Activated T-cell treated with anti-CD3 and anti-CD28 coated beads, Interleukin-2, amount 50 U/mL, for 72 hours (primary cell): ENCODE results near the gene HTR2A. TPM values are rescaled to one million over a fixed set of nuclear protein-coding genes. Genes with fewer than 3 reads are reported as not detected.

ENCODE experiments used
- ATAC-seq, 2 donors: fragments of 150-1000 bp; cut with Tn5 transposase; replicated peaks in 1 of 2; 2 replicates each; pipeline ENCODE4 v1.10.0; 2021; ENCODE audit warnings: moderate library complexity in 2 of 2, mild to moderate bottlenecking in 1 of 2
- DNase-seq, 2 donors: peaks; one replicate each; pipeline ENCODE4 v3.0.0; 2021 to 2022; ENCODE audit warnings: mixed read lengths in 1 of 2
- H3K27ac Mint-ChIP-seq: one replicate; pipeline ENCODE4 v1.8.0; 2022; ENCODE audit warnings: mild to moderate bottlenecking, moderate library complexity, mixed read lengths
- H3K27me3 Mint-ChIP-seq: one replicate; pipeline ENCODE4 v1.8.0; 2022; ENCODE audit warnings: low read depth, mixed read lengths
- H3K36me3 Mint-ChIP-seq, 2 donors: one replicate each; pipeline ENCODE4 v1.8.0; 2022; ENCODE audit warnings: mixed read lengths in 2 of 2, mild to moderate bottlenecking in 1 of 2; ENCODE audit not compliant: insufficient read depth in 2 of 2
- H3K4me1 Mint-ChIP-seq: one replicate; pipeline ENCODE4 v1.8.0; 2022; ENCODE audit warnings: low read depth, mixed read lengths
- H3K4me3 Mint-ChIP-seq, 2 donors: one replicate each; pipeline ENCODE4 v1.8.0; 2022; ENCODE audit warnings: mild to moderate bottlenecking in 2 of 2, mixed read lengths in 2 of 2, moderate library complexity in 2 of 2
- H3K9me3 Mint-ChIP-seq, 2 donors: one replicate each; pipeline ENCODE4 v1.8.0; 2022; ENCODE audit warnings: mixed read lengths in 2 of 2
- total RNA-seq, 2 donors: library from RNA; stranded (reverse); gene quantifications; one replicate each; pipeline ENCODE4 v1.2.3, GENCODE V29; 2022

Gene HTR2A
- total RNA-seq, 2 donors from 2014 or later, result not detected

- Mint-ChIP-seq H3K4me1 (peaks cover 6% of the 10 kb centered on the region), H3K27me3 (peaks cover 49% of the 10 kb centered on the region), H3K27ac (no peak overlapping the region), H3K9me3 (no peaks in the 10 kb centered on the region), H3K36me3 (no peaks in the 10 kb centered on the region), H3K4me3 (no peak overlapping the region)
- ATAC-seq, result no peak
- DNase-seq, result no peak
Measured at GRCh38 chr13:46899801-46900200, 2.9 kb upstream of the HTR2A start.

- H3K4me3 Mint-ChIP-seq, result no peak overlapping the region
- H3K4me1 Mint-ChIP-seq, result peaks cover 14% of the 10 kb centered on the region
- no peaks in the 10 kb centered on the region for H3K9me3 Mint-ChIP-seq
- no peaks in the 10 kb centered on the region for H3K36me3 Mint-ChIP-seq
- DNase-seq (no peak), ATAC-seq (no peak)
- no peak overlapping the region for H3K27ac Mint-ChIP-seq
- H3K27me3 Mint-ChIP-seq, result peaks cover 66% of the 10 kb centered on the region
Measured at GRCh38 chr13:46895381-46895780, 1.5 kb downstream of the HTR2A start.

GRCh38 chr13:46894568-46894967 lies 2.3 kb downstream of the HTR2A start:
- no peaks in the 10 kb centered on the region for H3K36me3 Mint-ChIP-seq
- H3K27me3 Mint-ChIP-seq, result peaks cover 72% of the 10 kb centered on the region
- peak overlapping the region; percentile 46 to 75 for H3K4me3 Mint-ChIP-seq
- ATAC-seq, result peak in 1 of 2 donors; percentile 19
- no peak overlapping the region for H3K27ac Mint-ChIP-seq
- H3K9me3 Mint-ChIP-seq, result no peaks in the 10 kb centered on the region
- H3K4me1 Mint-ChIP-seq, result peaks cover 14% of the 10 kb centered on the region
- no peak for DNase-seq

- peaks cover 72% of the 10 kb centered on the region for H3K27me3 Mint-ChIP-seq
- no peak overlapping the region for H3K27ac Mint-ChIP-seq
- peaks cover 14% of the 10 kb centered on the region for H3K4me1 Mint-ChIP-seq
Measured at GRCh38 chr13:46893798-46894560, 2.9 kb downstream of the HTR2A start.

GRCh38 chr13:46893221-46893740 lies 3.6 kb downstream of the HTR2A start:
- DNase-seq (no peak), ATAC-seq (no peak)
- Mint-ChIP-seq H3K36me3 (no peaks in the 10 kb centered on the region), H3K9me3 (no peaks in the 10 kb centered on the region), H3K4me1 (peaks cover 14% of the 10 kb centered on the region), H3K27me3 (peaks cover 68% of the 10 kb centered on the region), H3K4me3 (peak overlapping the region; percentile 75 to 80), H3K27ac (no peak overlapping the region)

More at GRCh38 chr13:46893798-46894560, 2.9 kb downstream of the HTR2A start:
- Mint-ChIP-seq H3K36me3 (no peaks in the 10 kb centered on the region), H3K4me3 (peak overlapping the region; percentile 75 to 80), H3K9me3 (no peaks in the 10 kb centered on the region)
- DNase-seq (peak; percentile 75 to 82), ATAC-seq (peak; percentile 91 to 93)

GRCh38 chr13:46885018-46885417 lies 11.8 kb downstream of the HTR2A start:
- H3K4me3 Mint-ChIP-seq, result no peak overlapping the region
- ATAC-seq (no peak), DNase-seq (no peak)
- H3K36me3 Mint-ChIP-seq, result no peaks in the 10 kb centered on the region
- no peaks in the 10 kb centered on the region for H3K4me1 Mint-ChIP-seq
- H3K27ac Mint-ChIP-seq, result no peak overlapping the region
- no peaks in the 10 kb centered on the region for H3K9me3 Mint-ChIP-seq
- H3K27me3 Mint-ChIP-seq, result peaks cover 21% of the 10 kb centered on the region

GRCh38 chr13:46884531-46884930 lies 12.3 kb downstream of the HTR2A start:
- Mint-ChIP-seq H3K36me3 (no peaks in the 10 kb centered on the region), H3K4me1 (no peaks in the 10 kb centered on the region), H3K9me3 (no peaks in the 10 kb centered on the region), H3K27ac (no peak overlapping the region), H3K27me3 (peaks cover 19% of the 10 kb centered on the region), H3K4me3 (no peak overlapping the region)
- ATAC-seq, result no peak
- DNase-seq, result no peak

GRCh38 chr13:46881621-46882020 lies 15.2 kb downstream of the HTR2A start:
- no peaks in the 10 kb centered on the region for H3K36me3 Mint-ChIP-seq
- H3K4me1 Mint-ChIP-seq, result no peaks in the 10 kb centered on the region
- ATAC-seq (no peak), DNase-seq (no peak)
- peaks cover 29% of the 10 kb centered on the region for H3K27me3 Mint-ChIP-seq
- no peak overlapping the region for H3K27ac Mint-ChIP-seq
- no peaks in the 10 kb centered on the region for H3K9me3 Mint-ChIP-seq
- no peak overlapping the region for H3K4me3 Mint-ChIP-seq

GRCh38 chr13:46874006-46874405 lies 22.8 kb downstream of the HTR2A start:
- H3K27me3 Mint-ChIP-seq, result peaks cover 17% of the 10 kb centered on the region
- H3K4me3 Mint-ChIP-seq, result no peak overlapping the region
- ATAC-seq (no peak), DNase-seq (no peak)
- no peaks in the 10 kb centered on the region for H3K4me1 Mint-ChIP-seq
- no peaks in the 10 kb centered on the region for H3K9me3 Mint-ChIP-seq
- no peaks in the 10 kb centered on the region for H3K36me3 Mint-ChIP-seq
- no peak overlapping the region for H3K27ac Mint-ChIP-seq

- no peak for ATAC-seq
- H3K27ac Mint-ChIP-seq, result no peak overlapping the region
- H3K9me3 Mint-ChIP-seq, result no peaks in the 10 kb centered on the region
Measured at GRCh38 chr13:46871557-46871956, 25.3 kb downstream of the HTR2A start.

GRCh38 chr13:46868091-46868490 lies 28.8 kb downstream of the HTR2A start:
- ATAC-seq, result no peak
- H3K27me3 Mint-ChIP-seq, result no peaks in the 10 kb centered on the region
- no peak overlapping the region for H3K4me3 Mint-ChIP-seq

More at GRCh38 chr13:46871557-46871956, 25.3 kb downstream of the HTR2A start:
- Mint-ChIP-seq H3K4me3 (no peak overlapping the region), H3K4me1 (no peaks in the 10 kb centered on the region), H3K27me3 (no peaks in the 10 kb centered on the region), H3K36me3 (no peaks in the 10 kb centered on the region)
- DNase-seq, result no peak

GRCh38 chr13:46866150-46866549 lies 30.7 kb downstream of the HTR2A start:
- no peak overlapping the region for H3K27ac Mint-ChIP-seq
- no peaks in the 10 kb centered on the region for H3K36me3 Mint-ChIP-seq
- no peak overlapping the region for H3K4me3 Mint-ChIP-seq
- H3K4me1 Mint-ChIP-seq, result no peaks in the 10 kb centered on the region
- DNase-seq (no peak), ATAC-seq (no peak)
- no peaks in the 10 kb centered on the region for H3K27me3 Mint-ChIP-seq
- no peaks in the 10 kb centered on the region for H3K9me3 Mint-ChIP-seq

More at GRCh38 chr13:46868091-46868490, 28.8 kb downstream of the HTR2A start:
- no peaks in the 10 kb centered on the region for H3K9me3 Mint-ChIP-seq
- no peaks in the 10 kb centered on the region for H3K36me3 Mint-ChIP-seq
- no peak overlapping the region for H3K27ac Mint-ChIP-seq
- no peak for DNase-seq
- H3K4me1 Mint-ChIP-seq, result no peaks in the 10 kb centered on the region

- H3K27me3 Mint-ChIP-seq, result no peaks in the 10 kb centered on the region
- ATAC-seq (no peak), DNase-seq (no peak)
- H3K9me3 Mint-ChIP-seq, result no peaks in the 10 kb centered on the region
- no peaks in the 10 kb centered on the region for H3K4me1 Mint-ChIP-seq
- no peak overlapping the region for H3K27ac Mint-ChIP-seq
- no peaks in the 10 kb centered on the region for H3K36me3 Mint-ChIP-seq
- no peak overlapping the region for H3K4me3 Mint-ChIP-seq
Measured at GRCh38 chr13:46864941-46865340, 31.9 kb downstream of the HTR2A start.

- Mint-ChIP-seq H3K9me3 (no peaks in the 10 kb centered on the region), H3K4me1 (no peaks in the 10 kb centered on the region), H3K27ac (no peak overlapping the region), H3K4me3 (no peak overlapping the region), H3K27me3 (peaks cover 12% of the 10 kb centered on the region), H3K36me3 (no peaks in the 10 kb centered on the region)
- ATAC-seq, result no peak
- no peak for DNase-seq
Measured at GRCh38 chr13:46861959-46862358, 34.9 kb downstream of the HTR2A start.
